ENCODE data around the gene CCNL1. TPM values are rescaled to one million over a fixed set of nuclear protein-coding genes. Genes with fewer than 3 reads are reported as not detected.
A peak's percentile ranks its signal among the peaks of the same experiment; 100 is the strongest.
"Not testable (repeated sequence)": the region's sequence is repeated elsewhere in the genome, so short reads cannot be mapped to it uniquely, and the experiment has no call there.

CCNL1 gene
- total RNA-seq, 1 donor from 2014 or later, result 222 TPM

- ATAC-seq, result no peak
- intact Hi-C loops (cut with DNase I), result no loop called here
Observed at GRCh38 chr3:157113832-157114505, 46.0 kb downstream of the CCNL1 start.

GRCh38 chr3:157112536-157112935 lies 47.4 kb downstream of the CCNL1 start:
- intact Hi-C loops (cut with DNase I), result no loop called here
- DNase-seq (ENCODE audit: low spot score) (no peak), ATAC-seq (no peak)

More at GRCh38 chr3:157113832-157114505, 46.0 kb downstream of the CCNL1 start:
- DNase-seq (ENCODE audit: low spot score), result no peak

- no peak for DNase-seq (ENCODE audit: low spot score)
- no peak for ATAC-seq
- intact Hi-C loops (cut with DNase I), result no loop called here
Observed at GRCh38 chr3:157111518-157111917, 48.4 kb downstream of the CCNL1 start.

GRCh38 chr3:157110761-157111278 lies 49.1 kb downstream of the CCNL1 start:
- intact Hi-C loops (cut with DNase I), result no loop called here
- DNase-seq (ENCODE audit: low spot score) (no peak), ATAC-seq (no peak)

GRCh38 chr3:157109267-157110141 lies 50.4 kb downstream of the CCNL1 start:
- ATAC-seq (no peak), DNase-seq (ENCODE audit: low spot score) (no peak)
- intact Hi-C loops (cut with DNase I), result no loop called here

GRCh38 chr3:157107644-157108133 lies 52.3 kb downstream of the CCNL1 start:
- DNase-seq (ENCODE audit: low spot score) (no peak), ATAC-seq (peak; percentile 80)
- intact Hi-C loops (cut with DNase I), result no loop called here

- ATAC-seq, result no peak
- intact Hi-C loops (cut with DNase I), result no loop called here
- no peak for DNase-seq (ENCODE audit: low spot score)
Observed at GRCh38 chr3:157107037-157107436, 52.9 kb downstream of the CCNL1 start.

- intact Hi-C loops (cut with DNase I), result no loop called here
Observed at GRCh38 chr3:157104928-157105652, 54.9 kb downstream of the CCNL1 start.

GRCh38 chr3:157104521-157104920 lies 55.4 kb downstream of the CCNL1 start:
- DNase-seq (ENCODE audit: low spot score) (no peak), ATAC-seq (no peak)
- intact Hi-C loops (cut with DNase I), result no loop called here

More at GRCh38 chr3:157104928-157105652, 54.9 kb downstream of the CCNL1 start:
- no peak for ATAC-seq
- no peak for DNase-seq (ENCODE audit: low spot score)

- no peak for DNase-seq (ENCODE audit: low spot score)
- intact Hi-C loops (cut with DNase I), result no loop called here
Observed at GRCh38 chr3:157103860-157104259, 56.1 kb downstream of the CCNL1 start.

GRCh38 chr3:157103280-157103679 lies 56.7 kb downstream of the CCNL1 start:
- no peak for ATAC-seq
- intact Hi-C loops (cut with DNase I), result no loop called here
- no peak for DNase-seq (ENCODE audit: low spot score)

More at GRCh38 chr3:157103860-157104259, 56.1 kb downstream of the CCNL1 start:
- no peak for ATAC-seq

GRCh38 chr3:157102595-157102994 lies 57.4 kb downstream of the CCNL1 start:
- intact Hi-C loops (cut with DNase I); DNase-seq (ENCODE audit: low spot score); ATAC-seq: not testable (repeated sequence)

GRCh38 chr3:157102098-157102497 lies 57.8 kb downstream of the CCNL1 start:
- intact Hi-C loops (cut with DNase I), result no loop called here
- DNase-seq (ENCODE audit: low spot score) (no peak), ATAC-seq (no peak)

- DNase-seq (ENCODE audit: low spot score) (no peak), ATAC-seq (no peak)
- intact Hi-C loops (cut with DNase I), result no loop called here
Observed at GRCh38 chr3:157101486-157101885, 58.5 kb downstream of the CCNL1 start.

GRCh38 chr3:157100608-157101396 lies 59.1 kb downstream of the CCNL1 start:
- DNase-seq (ENCODE audit: low spot score) (no peak), ATAC-seq (no peak)
- intact Hi-C loops (cut with DNase I), result no loop called here

- intact Hi-C loops (cut with DNase I), result no loop called here
Observed at GRCh38 chr3:157100096-157100477, 59.9 kb downstream of the CCNL1 start.

GRCh38 chr3:157099326-157100095 lies 60.4 kb downstream of the CCNL1 start:
- ATAC-seq (peak; percentile 16), DNase-seq (ENCODE audit: low spot score) (no peak)
- intact Hi-C loops (cut with DNase I), result no loop called here

More at GRCh38 chr3:157100096-157100477, 59.9 kb downstream of the CCNL1 start:
- DNase-seq (ENCODE audit: low spot score), result no peak
- peak; percentile 7 for ATAC-seq

- intact Hi-C loops (cut with DNase I), result no loop called here
- peak; percentile 36 for ATAC-seq
- DNase-seq (ENCODE audit: low spot score), result no peak
Observed at GRCh38 chr3:157098823-157099185, 61.1 kb downstream of the CCNL1 start.

Measured in sciatic nerve (tissue), 2 donors.